Skeletal muscle cell (primary cell): ENCODE measurements around the gene HOXA3.
A peak's percentile ranks its signal among the peaks of the same experiment; 100 is the strongest.

ENCODE experiments used
- DNase-seq: peaks from one replicate; pipeline ENCODE4 v3.0.0-alpha.2; 2010; ENCODE audit warnings: low read depth
- H3K4me3 ChIP-seq: 2 replicates; pipeline ENCODE4 v1.5.1; 2011; ENCODE audit warnings: low read depth, mild to moderate bottlenecking, control low read depth, low read length, moderate library complexity

HOXA3 gene

DNA sequence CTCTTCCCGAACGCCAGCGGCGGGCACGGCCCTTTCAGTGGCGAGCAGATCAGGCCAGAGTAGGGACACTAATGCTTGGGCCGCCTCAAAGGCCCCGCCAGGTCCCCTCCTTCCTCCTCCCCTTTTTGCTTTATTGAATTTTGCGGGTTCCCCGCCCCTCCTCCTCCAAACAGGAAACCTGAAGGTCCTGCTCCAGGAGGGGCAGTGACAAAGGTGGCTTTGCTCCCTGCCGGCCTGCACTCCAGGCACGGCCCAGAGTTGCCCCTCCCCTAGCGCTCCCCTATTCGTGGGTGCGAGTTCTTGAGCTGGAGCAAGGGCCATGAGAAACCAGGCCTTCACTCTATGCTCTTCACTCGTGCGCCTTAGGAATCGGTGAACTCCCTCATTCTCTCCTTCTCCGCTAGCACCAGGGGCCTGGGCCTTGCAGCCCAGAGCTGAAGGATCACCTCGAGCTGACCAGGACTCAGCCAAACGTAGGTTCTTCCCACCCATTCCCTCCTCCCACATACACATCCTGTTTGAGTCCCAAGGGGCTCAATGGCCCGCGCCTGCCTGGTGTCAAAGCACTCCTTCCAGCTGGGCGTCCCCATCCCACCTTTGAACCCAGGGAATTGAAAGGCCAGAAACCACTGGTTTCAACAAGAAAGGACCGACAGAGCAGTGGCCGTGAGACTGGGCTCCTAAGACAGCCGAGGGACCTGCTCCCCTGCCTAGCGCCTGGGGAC is 4.2 kb downstream of the HOXA3 start:
- no peak for DNase-seq
- H3K4me3 ChIP-seq, result peak overlapping the region; percentile 75

DNA sequence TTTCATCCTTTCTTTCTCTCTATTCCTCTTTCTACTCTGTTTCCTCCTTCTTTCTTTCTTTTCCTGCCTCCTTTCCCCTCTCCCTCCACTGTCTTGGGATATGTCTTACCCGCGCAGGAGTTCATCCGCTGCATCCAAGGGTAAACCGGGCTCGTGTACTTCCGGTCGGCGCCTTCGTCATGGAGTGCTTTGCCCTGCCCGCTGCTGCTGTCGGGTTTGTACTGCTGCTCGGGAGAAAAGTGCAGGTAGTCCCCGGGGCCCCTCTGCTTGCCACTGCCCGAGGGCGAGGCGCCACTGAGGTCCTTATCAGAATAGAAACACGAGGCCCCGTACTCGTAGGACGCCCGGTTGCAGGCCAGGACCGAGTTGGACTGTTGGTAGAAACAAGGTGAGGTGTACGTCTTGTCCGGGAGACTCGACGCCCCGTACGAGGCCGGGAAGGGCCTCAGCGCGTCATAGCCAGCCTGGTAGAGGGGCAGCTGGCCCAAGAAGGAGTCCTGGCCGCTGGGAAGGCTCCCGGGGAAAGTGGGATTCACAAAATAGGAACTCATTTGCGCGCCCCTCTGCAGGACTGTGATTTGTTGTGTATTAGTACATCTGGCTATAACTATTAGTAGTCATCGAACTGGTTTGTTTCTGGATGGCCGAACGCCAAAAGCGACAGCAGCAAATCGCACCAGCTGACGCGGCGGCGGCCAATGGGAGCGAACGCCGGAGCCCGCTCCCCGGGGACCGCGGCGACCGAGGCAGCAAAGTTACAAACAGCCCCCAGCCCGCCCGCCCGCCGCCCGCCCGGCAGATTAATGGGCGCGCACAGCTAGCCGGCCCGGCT is 5.0 kb downstream of the HOXA3 start, which contains the start of gene HOXA6:
Gene HOXA6, minus strand, starts transcription at position 576 of the 832 bp plus-strand sequence. Its CDS starts 25 bp downstream, at position 551.
- no peak for DNase-seq
- H3K4me3 ChIP-seq, result peak within 1 kb of the TSS; percentile 75

DNA sequence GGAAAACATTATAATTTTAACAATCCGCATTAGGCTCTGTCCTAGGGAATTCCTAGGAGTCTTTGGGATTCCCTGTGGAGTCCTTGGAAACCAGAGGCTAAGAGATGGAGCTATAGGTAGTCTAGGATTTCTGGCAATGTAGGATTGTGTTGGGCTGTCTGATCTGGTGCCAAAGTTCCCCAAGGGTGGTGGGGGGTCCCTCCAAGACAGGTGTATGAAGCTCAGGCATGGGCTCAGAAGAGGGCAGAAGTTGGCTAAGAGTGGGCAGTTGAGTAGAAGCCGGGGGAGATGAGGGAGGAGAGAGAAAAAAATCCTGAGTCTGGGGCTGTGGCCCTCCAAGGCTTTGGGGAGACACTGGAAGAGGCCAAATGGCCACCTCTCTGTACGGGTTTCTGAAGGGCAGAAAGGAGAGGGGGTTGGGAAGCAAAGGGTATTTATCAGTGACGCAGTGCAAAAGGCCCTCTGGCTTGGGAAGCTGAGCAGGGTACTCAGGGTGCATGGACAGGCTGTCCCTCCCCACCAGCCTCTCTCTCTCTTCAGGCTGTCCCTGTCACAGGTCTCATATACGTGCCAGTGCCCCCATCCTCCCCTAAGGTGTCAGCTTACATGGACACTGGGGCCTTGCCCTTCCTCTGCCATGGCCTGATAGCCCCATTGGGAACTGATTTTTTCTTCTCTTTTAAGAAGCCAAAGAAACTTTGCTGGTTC is 5.7 kb downstream of the HOXA3 start:
- peak overlapping the region; percentile 75 for H3K4me3 ChIP-seq
- no peak for DNase-seq

DNA sequence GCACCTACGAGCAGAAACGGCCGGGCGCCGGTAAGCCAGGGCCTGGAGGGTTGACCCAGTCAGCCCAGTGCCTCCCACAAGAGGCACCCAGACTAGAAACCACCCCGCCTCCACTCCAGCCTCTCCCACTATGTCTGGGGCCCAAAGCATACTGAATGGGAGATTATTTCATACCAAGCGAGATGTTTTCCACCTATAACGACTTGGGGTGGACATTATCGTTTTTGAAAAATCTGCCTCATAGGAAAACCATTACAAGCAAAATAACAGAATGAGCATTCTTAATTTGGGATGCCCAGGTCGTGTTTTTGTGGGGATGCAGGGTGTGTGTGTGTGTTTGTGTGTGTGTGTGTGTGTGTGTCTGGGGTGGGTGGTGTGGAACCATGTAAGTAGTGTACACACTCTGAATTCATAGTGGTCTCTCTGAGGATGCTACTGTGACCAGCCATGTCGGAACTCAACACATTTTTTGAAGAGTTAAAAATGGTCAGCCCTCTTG is 6.4 kb downstream of the HOXA3 start:
- no peak overlapping the region for H3K4me3 ChIP-seq
- DNase-seq, result no peak

DNA sequence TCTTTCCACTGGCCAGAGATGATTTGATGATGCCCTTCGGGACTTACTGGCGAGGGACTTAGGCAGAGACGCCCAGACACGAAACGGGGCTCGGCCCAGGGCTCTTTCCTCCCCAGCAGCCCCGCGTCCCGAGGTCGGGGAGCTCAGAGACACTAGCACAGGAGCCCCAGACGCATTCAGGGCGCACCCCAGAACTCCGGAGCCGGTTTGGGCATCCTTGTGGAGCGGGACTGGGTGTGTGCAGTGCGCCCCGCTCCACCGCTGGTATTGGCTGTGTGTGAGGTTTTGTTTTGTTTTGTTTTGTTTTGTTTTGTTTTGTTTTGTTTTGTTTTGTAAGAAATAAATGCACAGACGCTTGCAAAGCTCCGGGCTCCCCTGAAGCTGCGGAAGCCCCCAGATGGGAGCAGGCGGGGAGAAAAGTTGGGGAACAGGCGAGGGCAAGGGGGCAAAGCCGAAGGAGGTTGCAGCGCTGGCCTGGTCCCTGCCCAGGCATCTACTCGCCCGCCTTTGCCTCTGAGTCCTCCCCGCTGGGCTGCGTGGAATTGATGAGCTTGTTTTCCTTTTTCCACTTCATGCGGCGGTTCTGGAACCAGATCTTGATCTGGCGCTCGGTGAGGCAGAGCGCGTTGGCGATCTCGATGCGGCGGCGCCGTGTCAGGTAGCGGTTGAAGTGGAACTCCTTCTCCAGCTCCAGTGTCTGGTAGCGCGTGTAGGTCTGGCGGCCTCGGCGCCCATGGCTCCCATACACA is 7.0 kb downstream of the HOXA3 start:
- no peak for DNase-seq
- no peak overlapping the region for H3K4me3 ChIP-seq

DNA sequence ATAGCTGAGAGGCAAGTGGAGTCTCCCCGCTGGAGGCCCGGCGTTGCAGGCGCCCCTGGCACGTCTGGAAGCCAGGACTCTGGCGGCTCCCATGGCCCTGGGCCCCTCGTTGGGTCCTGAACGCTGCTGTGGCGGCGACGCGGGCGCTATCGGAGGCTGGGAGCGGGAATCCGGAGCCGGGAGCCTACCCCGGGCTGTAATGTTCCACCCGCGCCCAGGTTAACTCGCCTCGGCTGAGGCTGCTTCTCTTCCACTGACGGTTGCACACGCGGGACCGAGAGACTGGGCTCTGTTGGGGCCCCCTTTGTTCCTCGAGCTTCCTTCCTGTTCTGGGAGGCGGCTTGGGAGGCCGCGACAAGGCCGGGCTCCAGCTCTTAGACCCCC is 7.6 kb downstream of the HOXA3 start:
- H3K4me3 ChIP-seq, result no peak overlapping the region

DNA sequence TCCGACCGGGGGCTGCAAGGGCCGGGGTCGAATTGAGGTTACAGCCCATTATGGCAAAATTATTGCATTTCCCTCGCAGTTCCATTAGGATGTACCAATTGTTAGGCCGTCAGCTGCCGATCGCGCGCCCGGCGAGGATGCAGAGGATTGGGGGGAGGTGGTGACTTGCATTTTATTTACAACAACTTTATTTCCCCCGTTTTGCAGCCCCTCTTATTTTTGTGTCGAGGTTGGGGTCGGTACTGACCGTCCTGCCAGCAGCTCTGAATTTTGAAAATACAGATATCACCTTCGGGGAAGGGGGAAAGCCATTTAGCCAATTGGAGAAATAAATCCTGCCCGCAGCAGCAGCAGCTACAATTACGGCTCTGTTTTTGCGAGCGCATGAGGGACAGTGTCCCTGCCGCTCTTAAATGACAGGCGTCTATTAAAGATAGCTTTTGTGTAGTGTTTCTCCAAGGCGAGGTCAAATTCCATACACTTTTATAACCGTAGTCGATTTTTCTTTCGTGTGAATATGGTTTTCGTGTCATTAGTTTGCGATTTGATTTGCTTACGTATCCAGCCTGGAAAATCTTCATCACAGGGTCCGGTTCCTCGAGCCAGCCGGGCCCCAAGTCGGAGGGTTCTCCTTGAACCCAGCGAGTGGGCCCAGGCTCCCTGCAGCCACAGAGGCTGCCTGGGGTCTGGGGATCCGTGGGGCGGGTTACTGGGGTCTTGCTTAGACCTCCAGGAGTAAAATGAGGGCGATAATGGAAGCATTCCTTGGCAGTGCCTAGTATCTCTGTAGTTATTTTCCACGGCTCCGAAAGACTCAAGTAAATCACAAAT is 8.2 kb downstream of the HOXA3 start:
- no peak overlapping the region for H3K4me3 ChIP-seq
- DNase-seq, result no peak

More for the DNA sequence above, 7.6 kb downstream of the HOXA3 start:
- no peak for DNase-seq

DNA sequence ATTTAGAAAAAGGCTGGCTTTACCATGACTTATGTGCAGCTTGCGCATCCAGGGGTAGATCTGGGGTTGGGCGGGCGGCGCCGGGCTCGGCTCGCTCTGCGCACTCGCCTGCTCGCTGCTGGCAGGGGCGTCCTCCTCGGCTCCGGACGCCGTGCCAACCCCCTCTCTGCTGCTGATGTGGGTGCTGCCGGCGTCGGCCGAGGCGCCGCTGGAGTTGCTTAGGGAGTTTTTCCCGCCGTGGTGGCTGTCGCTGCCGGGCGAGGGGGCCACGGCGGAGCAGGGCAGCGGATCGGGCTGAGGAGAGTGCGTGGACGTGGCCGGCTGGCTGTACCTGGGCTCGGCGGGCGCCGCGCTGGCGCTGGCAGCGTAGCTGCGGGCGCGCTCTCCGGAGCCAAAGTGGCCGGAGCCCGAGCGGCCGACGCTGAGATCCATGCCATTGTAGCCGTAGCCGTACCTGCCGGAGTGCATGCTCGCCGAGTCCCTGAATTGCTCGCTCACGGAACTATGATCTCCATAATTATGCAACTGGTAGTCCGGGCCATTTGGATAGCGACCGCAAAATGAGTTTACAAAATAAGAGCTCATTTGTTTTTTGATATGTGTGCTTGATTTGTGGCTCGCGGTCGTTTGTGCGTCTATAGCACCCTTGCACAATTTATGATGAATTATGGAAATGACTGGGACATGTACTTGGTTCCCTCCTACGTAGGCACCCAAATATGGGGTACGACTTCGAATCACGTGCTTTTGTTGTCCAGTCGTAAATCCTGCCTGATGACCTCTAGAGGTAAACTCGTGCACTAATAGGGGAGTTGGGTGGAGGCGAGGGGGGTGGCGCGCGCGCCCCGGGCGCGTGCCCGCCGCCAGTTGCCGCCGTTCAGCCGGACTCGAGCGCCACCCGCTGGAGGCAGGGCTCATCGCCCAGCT is 9.1 kb downstream of the HOXA3 start, which contains the start of gene HOXA5:
Gene HOXA5, minus strand, starts transcription at position 659 of the 927 bp plus-strand sequence. Its CDS starts 74 bp downstream, at position 585.
- no peak for DNase-seq
- peak within 1 kb of the TSS; percentile 32 for H3K4me3 ChIP-seq

DNA sequence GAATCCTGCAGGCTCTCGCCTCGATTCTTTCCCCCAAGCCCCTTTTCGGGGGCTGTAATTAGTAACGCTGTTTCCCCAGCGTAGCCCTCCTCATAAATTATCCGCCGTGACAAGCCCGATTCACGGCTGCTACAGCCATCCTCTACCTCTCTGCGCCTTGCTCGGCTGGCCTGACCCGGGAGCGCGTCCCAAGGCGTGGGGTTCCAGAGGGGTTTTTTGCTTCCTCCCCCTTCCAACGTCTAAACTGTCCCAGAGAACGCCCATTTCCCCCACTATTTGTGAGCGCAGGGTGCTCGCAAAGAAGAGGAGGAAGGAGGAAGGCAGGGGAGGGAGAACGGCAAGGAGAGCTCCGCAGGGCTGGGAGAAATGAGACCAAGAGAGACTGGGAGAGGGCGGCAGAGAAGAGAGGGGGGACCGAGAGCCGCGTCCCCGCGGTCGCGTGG is 9.8 kb downstream of the HOXA3 start:
- no peak for DNase-seq
- H3K4me3 ChIP-seq, result peak overlapping the region; percentile 32

DNA sequence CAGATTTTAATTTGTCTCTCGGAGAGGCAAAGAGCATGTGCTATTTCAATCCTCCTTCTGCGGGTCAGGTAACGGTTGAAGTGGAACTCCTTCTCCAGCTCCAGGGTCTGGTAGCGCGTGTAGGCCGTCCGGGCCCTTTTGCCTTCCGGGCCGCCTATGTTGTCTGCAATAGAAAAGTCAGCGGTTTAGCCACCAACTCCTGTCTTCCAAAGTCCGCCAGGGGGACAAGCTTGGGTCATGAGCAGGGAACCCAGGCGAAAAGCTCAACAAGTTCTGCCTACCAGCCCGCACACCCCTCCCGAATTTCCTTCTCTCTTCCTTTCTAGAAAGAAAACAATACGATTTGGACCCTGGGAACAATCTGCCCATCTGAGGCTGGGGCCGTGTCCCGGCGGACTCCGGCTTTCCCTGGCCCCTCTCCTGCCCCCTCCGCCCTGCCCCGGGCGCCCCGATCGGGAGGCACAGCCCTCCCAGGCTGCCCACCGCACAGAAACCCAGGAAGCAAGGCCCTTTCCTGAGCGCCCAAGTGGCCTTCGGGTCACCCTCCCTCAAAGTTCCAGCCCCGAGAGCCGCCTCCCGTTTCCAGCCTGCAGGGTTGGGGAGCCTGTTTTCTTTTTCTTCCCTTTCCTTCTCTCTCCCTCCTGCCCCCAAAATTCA is 10.3 kb downstream of the HOXA3 start:
- no peak for DNase-seq
- peak overlapping the region; percentile 32 for H3K4me3 ChIP-seq

DNA sequence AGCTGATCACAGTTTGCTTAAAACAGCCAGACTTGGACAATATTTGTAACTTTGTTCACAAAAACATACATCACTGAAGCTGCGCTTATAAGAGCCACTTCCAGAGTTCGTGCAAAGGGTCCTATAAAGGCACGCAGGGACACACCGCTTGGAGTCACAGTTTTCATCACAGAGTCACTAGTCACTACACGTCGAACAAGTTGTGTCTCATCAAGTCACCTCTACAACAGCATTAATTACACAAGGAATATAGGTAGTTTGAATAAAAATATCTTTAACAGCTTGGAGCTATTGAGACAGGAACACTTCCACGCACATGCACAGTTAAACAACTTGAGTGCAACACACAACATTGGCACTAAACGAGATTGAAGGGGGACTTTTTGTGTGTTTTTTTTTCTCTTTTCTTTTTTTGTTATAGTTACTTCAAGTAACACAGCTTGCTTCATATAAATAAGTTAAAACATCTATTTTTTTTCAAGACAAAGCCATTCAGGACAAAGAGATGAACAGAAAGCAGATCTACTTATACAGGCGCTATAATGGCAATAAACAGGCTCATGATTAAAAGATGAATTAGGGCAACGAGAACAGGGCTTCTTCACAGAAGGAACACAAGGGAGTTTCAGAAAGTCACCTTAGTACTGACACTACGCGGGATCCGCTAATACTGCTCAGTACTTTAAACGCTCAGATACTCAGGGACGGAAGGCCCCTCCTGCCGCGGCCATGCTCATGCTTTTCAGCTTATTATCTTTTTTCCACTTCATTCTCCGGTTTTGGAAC is 11.1 kb downstream of the HOXA3 start:
- no peak overlapping the region for H3K4me3 ChIP-seq

DNA sequence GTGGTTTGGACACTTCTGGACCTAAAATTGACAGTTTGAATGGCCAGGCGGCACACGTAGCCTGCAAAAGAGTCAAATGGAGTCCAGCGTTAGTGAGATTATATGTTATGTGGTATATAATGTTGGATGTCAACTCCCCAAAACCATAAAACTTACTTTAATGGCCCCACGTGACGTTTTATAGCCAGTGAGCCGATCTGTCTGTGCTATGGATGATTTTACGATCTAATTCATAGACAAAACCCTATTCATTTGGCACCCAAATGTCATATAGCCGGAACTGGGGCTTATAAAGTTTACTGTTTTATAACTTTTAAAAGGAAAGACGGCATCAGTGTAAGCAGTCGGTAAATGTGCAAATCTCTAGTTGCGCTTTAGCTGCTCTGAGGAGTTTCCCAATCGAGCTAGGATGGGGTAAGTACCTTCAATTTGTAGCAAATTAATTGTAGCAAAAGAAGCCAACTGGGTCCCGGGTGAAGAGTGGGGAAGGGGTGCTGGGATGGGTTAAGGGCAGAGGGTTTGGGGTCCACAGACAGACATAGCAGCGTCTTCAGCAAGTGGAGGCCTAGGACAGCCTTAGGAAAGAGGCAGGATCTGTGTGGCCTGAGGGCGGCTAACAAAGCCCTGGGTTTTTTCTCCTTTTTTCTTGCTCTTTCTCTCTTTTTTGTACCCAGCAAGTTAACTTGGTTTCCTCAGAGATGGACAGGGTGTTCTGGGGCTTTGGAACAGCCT is 12.1 kb downstream of the HOXA3 start:
- no peak for DNase-seq
- no peak overlapping the region for H3K4me3 ChIP-seq

More for the DNA sequence above, 11.1 kb downstream of the HOXA3 start:
- DNase-seq, result no peak

DNA sequence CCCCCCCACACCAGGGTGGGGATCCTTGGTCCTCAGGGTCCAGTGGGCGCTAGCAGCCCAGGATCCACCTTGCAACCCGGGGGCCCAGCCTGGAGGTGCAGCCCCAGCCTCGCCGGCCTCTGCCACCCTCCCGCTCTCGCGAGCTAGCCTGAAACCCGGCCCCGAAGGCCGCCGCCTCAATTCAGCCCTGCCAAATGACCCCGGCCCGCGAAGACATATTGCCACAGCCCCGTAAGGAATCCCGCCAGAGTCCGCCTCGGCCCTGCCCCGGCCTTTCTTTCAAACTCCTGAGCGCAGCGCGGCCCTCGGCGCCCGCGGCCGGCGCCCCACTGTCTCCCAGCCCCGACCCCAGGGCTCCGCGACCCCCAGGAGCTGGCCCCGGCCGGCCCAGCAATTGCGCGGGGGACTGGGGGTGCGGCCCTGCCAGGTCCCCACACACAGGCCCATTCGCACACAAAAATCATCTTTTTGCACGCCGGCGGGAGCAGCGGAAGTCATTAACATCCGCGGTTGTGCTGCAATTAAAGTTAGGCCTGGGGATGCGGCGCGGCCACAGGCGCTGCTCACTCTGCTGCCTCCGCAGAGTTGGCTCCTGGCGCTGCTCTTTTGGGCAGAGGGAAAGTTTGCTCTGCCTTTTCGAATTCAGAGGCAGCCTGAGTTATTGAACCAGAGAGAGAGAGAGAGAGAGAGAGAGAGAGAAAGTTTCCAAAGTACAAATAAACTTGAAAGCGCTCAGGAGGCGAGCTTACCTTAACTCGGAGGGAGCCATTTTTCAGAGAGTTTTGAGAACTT is 12.9 kb downstream of the HOXA3 start:
- no peak for DNase-seq

DNA sequence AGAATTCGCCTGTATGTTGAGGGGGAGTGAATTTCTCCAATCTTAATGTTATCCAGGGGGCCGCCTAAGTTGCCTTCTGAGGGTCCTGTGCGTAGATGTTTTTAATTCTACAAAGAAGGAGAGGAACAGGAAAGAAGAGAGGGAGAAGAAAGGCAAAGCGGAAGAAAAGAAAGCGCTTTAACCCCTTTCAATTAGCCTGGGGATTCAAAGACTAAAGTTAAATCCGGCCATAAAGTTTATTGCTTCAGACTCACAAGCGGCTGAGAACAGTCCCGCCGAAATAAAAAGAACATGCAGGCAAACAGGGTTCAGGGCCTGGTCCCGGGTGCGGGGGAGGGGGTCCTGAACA is 13.4 kb downstream of the HOXA3 start:
- H3K4me3 ChIP-seq, result peak overlapping the region; percentile 3
- DNase-seq, result no peak

More for the DNA sequence above, 12.9 kb downstream of the HOXA3 start:
- H3K4me3 ChIP-seq, result peak overlapping the region; percentile 3

DNA sequence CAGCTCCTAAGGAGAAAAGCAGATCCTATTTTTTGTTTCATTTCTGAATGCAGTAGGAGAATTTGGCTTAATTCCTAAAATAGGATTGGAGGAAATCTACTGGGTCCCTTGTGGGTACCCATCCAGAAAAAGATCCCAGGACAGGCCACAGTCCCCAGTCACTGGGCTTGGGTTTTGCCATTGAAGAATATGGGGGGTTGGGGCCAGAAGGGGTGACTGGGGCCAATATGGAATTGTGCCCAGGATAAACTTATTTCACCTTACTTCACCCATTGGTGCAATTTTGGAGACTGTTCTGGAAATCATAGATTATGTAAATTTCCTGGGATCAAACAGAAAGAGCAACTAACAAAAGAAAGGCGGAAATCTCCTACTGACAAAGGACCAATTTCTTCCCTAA is 13.9 kb downstream of the HOXA3 start:
- no peak overlapping the region for H3K4me3 ChIP-seq
- no peak for DNase-seq
